GM12878 (cell line): ENCODE data around the gene ADAMTS17. TPM values are rescaled to one million over a fixed set of nuclear protein-coding genes. Genes with fewer than 3 reads are reported as not detected.

ENCODE experiments used
- ATAC-seq: fragments of 200-7000 bp; cut with Tn5 transposase; 3 replicates; pipeline ENCODE4 v1.9.1; 2020; ENCODE audit warnings: mild to moderate bottlenecking, moderate library complexity
- BruUV-seq: library from RNA; stranded (reverse); fragments of 400-500 nt; replicated peaks from 2 replicates; lab custom pipeline; 2021; lab: Mats Ljungman, UMichigan
- CTCF ChIA-PET: fragments of 300-600 bp; sonication (Branson Sonifier 250); formaldehyde crosslinking; extraction: SDS; loops from one replicate; lab custom pipeline; 2021; ENCODE audit warnings: inconsistent platforms; lab: Yijun Ruan, JAX
- POLR2A ChIA-PET: fragments of 350-600 bp; formaldehyde crosslinking; extraction: SDS; loops from one replicate; lab custom pipeline; 2021; ENCODE audit warnings: inconsistent platforms; lab: Charles Lee
- RAD21 ChIA-PET: fragments of 300-600 bp; sonication (Branson Sonifier 250); formaldehyde crosslinking; loops from one replicate; lab custom pipeline; 2023; ENCODE audit warnings: antibody characterized with exemption; ENCODE audit not compliant: unreplicated experiment; lab: Charles Lee
- SMC1A ChIA-PET: fragments of 300-600 bp; sonication (Branson Sonifier 250); formaldehyde crosslinking; loops from one replicate; lab custom pipeline; 2023; ENCODE audit not compliant: unreplicated experiment, uncharacterized antibody; lab: Charles Lee
- DNase-seq: peaks from one replicate; pipeline ENCODE4 v3.0.0-alpha.2; 2011; ENCODE audit warnings: low read depth, low spot score
- FAIRE-seq: peaks from 3 replicates; lab custom pipeline; 2011; peaks lifted over from hg19 to GRCh38; lab: Jason Lieb, UNC
- H2AFZ ChIP-seq: 2 replicates; pipeline ENCODE4 v1.6.0; 2011; ENCODE audit warnings: low read depth, low read length, control low read depth; ENCODE audit not compliant: control insufficient read depth
- H3K27ac ChIP-seq: 2 replicates; pipeline ENCODE4 v1.5.1; 2011; ENCODE audit warnings: control low read depth; ENCODE audit not compliant: control insufficient read depth, insufficient read depth
- H3K27me3 ChIP-seq, 2 experiments: replicated peaks in 1 of 2; 2 replicates each; pipeline versions ENCODE4 v1.6.0 to v1.6.1; 2011; ENCODE audit warnings: low read length in 1 of 2; ENCODE audit not compliant: control insufficient read depth in 2 of 2, insufficient read depth in 2 of 2
- H3K36me3 ChIP-seq, 2 experiments: 2 replicates each; pipeline ENCODE4 v1.5.1; 2011; ENCODE audit warnings: low read length in 1 of 2; ENCODE audit not compliant: control insufficient read depth in 2 of 2, insufficient read depth in 2 of 2
- H3K4me1 ChIP-seq: 2 replicates; pipeline ENCODE4 v1.6.1; 2011; ENCODE audit warnings: mild to moderate bottlenecking, low read length, moderate library complexity, mixed read lengths; ENCODE audit not compliant: control insufficient read depth, insufficient read depth
- H3K4me2 ChIP-seq: 2 replicates; pipeline ENCODE4 v1.6.0; 2011; ENCODE audit warnings: control low read depth; ENCODE audit not compliant: control insufficient read depth, insufficient read depth
- H3K4me3 ChIP-seq: fragments of 200-600 bp; sonication (generic); 2 replicates; pipeline ENCODE4 v1.5.1; 2016
- H3K79me2 ChIP-seq: 2 replicates; pipeline ENCODE4 v1.6.0; 2011; ENCODE audit warnings: low read length; ENCODE audit not compliant: control insufficient read depth, insufficient read depth
- H3K9ac ChIP-seq: 2 replicates; pipeline ENCODE4 v1.8.0; 2011; ENCODE audit warnings: low read length, control low read depth, mixed read lengths; ENCODE audit not compliant: control insufficient read depth, insufficient read depth
- H3K9me3 ChIP-seq: replicated peaks from 3 replicates; pipeline ENCODE4 v1.5.1; 2011; ENCODE audit warnings: mild to moderate bottlenecking, low read length; ENCODE audit not compliant: control insufficient read depth, insufficient read depth
- H4K20me1 ChIP-seq: 2 replicates; pipeline ENCODE4 v1.6.0; 2011; ENCODE audit not compliant: control insufficient read depth, insufficient read depth
- ATF7 ChIP-seq: fragments of 450-650 bp; IDR thresholded peaks from 2 replicates; pipeline ENCODE4 v1.6.1; 2016; ENCODE audit warnings: low read depth, mild to moderate bottlenecking
- BCLAF1 ChIP-seq: fragments of 450-650 bp; IDR thresholded peaks from 2 replicates; pipeline ENCODE4 v1.6.1; 2017; ENCODE audit warnings: antibody characterized with exemption, mild to moderate bottlenecking, moderate library complexity
- BMI1 ChIP-seq: fragments of 450-650 bp; IDR thresholded peaks from 2 replicates; pipeline ENCODE4 v1.6.1; 2016; ENCODE audit warnings: mild to moderate bottlenecking, moderate library complexity, borderline replicate concordance
- CHD2 ChIP-seq: IDR thresholded peaks from 2 replicates; pipeline ENCODE4 v1.6.1; 2011; ENCODE audit warnings: low read depth, low read length, improper control_type of control experiment, borderline replicate concordance
- CHD4 ChIP-seq: fragments of 200-600 bp; sonication (generic); IDR thresholded peaks from 2 replicates; pipeline ENCODE4 v1.6.1; 2016; ENCODE audit warnings: mild to moderate bottlenecking
- ETV6 ChIP-seq, 2 experiments: fragments of 450-650 bp in 1 of 2; IDR thresholded peaks in 1 of 2; conservative IDR thresholded peaks in 1 of 2; 2 replicates each; pipeline ENCODE4 v1.6.1; 2014; ENCODE audit warnings: antibody characterized with exemption in 1 of 2, borderline replicate concordance in 1 of 2, low read depth in 1 of 2, mild to moderate bottlenecking in 1 of 2, moderate library complexity in 1 of 2
- FOS ChIP-seq: IDR thresholded peaks from 3 replicates; pipeline ENCODE4 v1.6.1; 2011; ENCODE audit warnings: borderline replicate concordance; ENCODE audit not compliant: insufficient read length; ENCODE audit errors: extremely low read depth
- HDAC6 ChIP-seq: fragments of 200-600 bp; sonication (generic); IDR thresholded peaks from one replicate; pipeline ENCODE4 v1.8.0; 2017; ENCODE audit warnings: antibody characterized with exemption; ENCODE audit not compliant: unreplicated experiment
- KAT2A ChIP-seq: conservative IDR thresholded peaks from 2 replicates; pipeline ENCODE4 v1.6.1; 2011; ENCODE audit warnings: low read depth, low read length; ENCODE audit not compliant: control insufficient read depth
- KDM1A ChIP-seq: fragments of 200-600 bp; sonication (generic); IDR thresholded peaks from 2 replicates; pipeline ENCODE4 v1.6.1; 2016; ENCODE audit warnings: borderline replicate concordance
- MTA3 ChIP-seq: IDR thresholded peaks from 2 replicates; pipeline ENCODE4 v1.6.1; 2012; ENCODE audit warnings: low read length, inconsistent platforms, borderline replicate concordance
- NR2C1 ChIP-seq: fragments of 450-650 bp; IDR thresholded peaks from 2 replicates; pipeline ENCODE4 v1.6.1; 2017; ENCODE audit warnings: antibody characterized with exemption, mild to moderate bottlenecking, moderate library complexity
- POLR2AphosphoS5 ChIP-seq: IDR thresholded peaks from 2 replicates; pipeline ENCODE4 v1.6.1; 2011; ENCODE audit warnings: mild to moderate bottlenecking, low read length, inconsistent platforms
- RAD21 ChIP-seq: IDR thresholded peaks from 2 replicates; pipeline ENCODE4 v1.6.1; 2011; ENCODE audit warnings: mild to moderate bottlenecking, low read depth, low read length, moderate library complexity; ENCODE audit not compliant: insufficient read depth
- SREBF2 ChIP-seq: IDR thresholded peaks from 2 replicates; pipeline ENCODE4 v1.6.1; 2012; ENCODE audit warnings: mild to moderate bottlenecking, low read length
- ZBTB33 ChIP-seq: fragments of 450-650 bp; IDR thresholded peaks from 2 replicates; pipeline ENCODE4 v1.6.1; 2017; ENCODE audit warnings: mild to moderate bottlenecking
- WGBS: methylation state at CpG from one replicate; pipeline ENCODE4 v1.1.6; 2016; ENCODE audit warnings: low lambda C conversion rate; ENCODE audit not compliant: insufficient replicate concordance, insufficient coverage; ENCODE audit errors: missing lambda C conversion rate; 5-methylcytosine and 5-hydroxymethylcytosine counted together
- in situ Hi-C: fragments of 300-500 bp; cut with MboI; formaldehyde crosslinking; loops from 9 replicates; pipeline ENCODE4 v1.14.3; 2018; ENCODE audit warnings: mixed read lengths
- intact Hi-C: fragments of 100-400 bp; cut with micrococcal nuclease; formaldehyde crosslinking; loops from one replicate; pipeline ENCODE4 v1.14.2; 2022; ENCODE audit not compliant: unreplicated experiment
- polyA plus RNA-seq, 11 experiments: library from polyadenylated mRNA; depleted of rRNA in 4 of 11; unstranded in 6 of 11; stranded (reverse) in 5 of 11; fragments of >200 nt; fragmentation: Nextera tagmentation in 4 of 11; fragmentation: Illumina TruSeq in 1 of 11; extraction: Ambion mirVana in 4 of 11; extraction: Trizol in 1 of 11; gene quantifications; 1 replicate in 1 of 11; 2 replicates in 10 of 11; pipeline versions ENCODE4 v1.2.1 to v1.2.3, GENCODE V29; 2011 to 2016; ENCODE audit warnings: inconsistent platforms in 2 of 11, missing spikeins in 2 of 11, low read depth in 1 of 11
- total RNA-seq, 4 experiments: library from RNA; depleted of rRNA in 3 of 4; stranded (reverse); fragments of >200 nt in 3 of 4; fragmentation: Illumina TruSeq in 1 of 4; extraction: Trizol in 1 of 4; gene quantifications; 2 replicates each; pipeline versions ENCODE4 v1.2.1 to v1.2.3, GENCODE V29; 2013 to 2021
- TF ChIP-seq, protein P1 (sequence below): fragments of 450-650 bp; IDR thresholded peaks from 2 replicates; pipeline ENCODE4 v1.6.1; 2017; ENCODE audit warnings: mild to moderate bottlenecking, low read depth, inconsistent platforms; ENCODE audit not compliant: poor library complexity, severe bottlenecking

Gene ADAMTS17
- total and polyA plus RNA-seq, 10 of the 15 experiments (the other 5 are each of a cell fraction or from before 2014, with no cell fraction given), result 0.04 to 0.50 (median 0.10) TPM; not detected in 4

- no peak for TF ChIP-seq RAD21
- no peak for TF ChIP-seq MTA3
- no peak for TF ChIP-seq CHD2
- TF ChIP-seq BCLAF1, result no peak
- no peak for TF ChIP-seq POLR2AphosphoS5
- TF ChIP-seq KAT2A, result no peak
- no peak for TF ChIP-seq HDAC6
- TF ChIP-seq, all 136 proteins: peak for 0
Measured at GRCh38 chr15:100017140-100017539, 324.6 kb downstream of the ADAMTS17 start (continued).

DNA sequence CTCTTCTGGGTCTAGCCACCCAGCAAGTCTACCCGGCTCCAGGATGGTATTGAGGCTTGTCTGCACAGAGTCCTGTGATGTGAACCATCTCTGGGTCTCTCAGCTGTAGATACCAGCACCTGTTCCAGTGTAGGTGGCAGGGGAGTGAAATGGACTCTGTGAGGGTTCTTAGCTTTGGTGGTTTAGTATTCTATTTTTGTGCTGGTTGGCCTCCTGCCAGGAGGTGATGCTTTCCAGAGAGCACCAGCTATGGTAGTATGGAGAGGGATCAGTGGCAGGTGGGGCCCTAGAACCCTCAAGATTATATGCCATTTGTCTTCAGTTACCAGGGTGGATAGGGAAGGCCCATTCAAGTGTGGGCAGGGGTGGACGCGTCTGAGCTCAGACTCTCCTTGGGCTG lies 325.1 kb downstream of the ADAMTS17 start:
- no peak overlapping the region for H2AFZ ChIP-seq
- no peak for TF ChIP-seq FOS
- TF ChIP-seq NR2C1, result no peak
- no peak for TF ChIP-seq CHD4
- no peak for TF ChIP-seq ETV6 (conservative IDR thresholded peaks at IDR 0.05 in 1 of 2, IDR thresholded peaks at IDR 0.05 in 1 of 2; ENCODE audit: borderline replicate concordance in 1 of 2, low read depth in 1 of 2)
- TF ChIP-seq, protein P1, sequence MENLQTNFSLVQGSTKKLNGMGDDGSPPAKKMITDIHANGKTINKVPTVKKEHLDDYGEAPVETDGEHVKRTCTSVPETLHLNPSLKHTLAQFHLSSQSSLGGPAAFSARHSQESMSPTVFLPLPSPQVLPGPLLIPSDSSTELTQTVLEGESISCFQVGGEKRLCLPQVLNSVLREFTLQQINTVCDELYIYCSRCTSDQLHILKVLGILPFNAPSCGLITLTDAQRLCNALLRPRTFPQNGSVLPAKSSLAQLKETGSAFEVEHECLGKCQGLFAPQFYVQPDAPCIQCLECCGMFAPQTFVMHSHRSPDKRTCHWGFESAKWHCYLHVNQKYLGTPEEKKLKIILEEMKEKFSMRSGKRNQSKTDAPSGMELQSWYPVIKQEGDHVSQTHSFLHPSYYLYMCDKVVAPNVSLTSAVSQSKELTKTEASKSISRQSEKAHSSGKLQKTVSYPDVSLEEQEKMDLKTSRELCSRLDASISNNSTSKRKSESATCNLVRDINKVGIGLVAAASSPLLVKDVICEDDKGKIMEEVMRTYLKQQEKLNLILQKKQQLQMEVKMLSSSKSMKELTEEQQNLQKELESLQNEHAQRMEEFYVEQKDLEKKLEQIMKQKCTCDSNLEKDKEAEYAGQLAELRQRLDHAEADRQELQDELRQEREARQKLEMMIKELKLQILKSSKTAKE, result no peak
- TF ChIP-seq ATF7, result no peak
- no peak for TF ChIP-seq BMI1
- TF ChIP-seq KDM1A, result no peak
- no peak for TF ChIP-seq ZBTB33
- TF ChIP-seq SREBF2, result no peak
- no TSS peak for BruUV-seq

More for the DNA sequence above, 325.1 kb downstream of the ADAMTS17 start:
- FAIRE-seq, result no peak
- ChIA-PET RAD21 (no interaction called here), POLR2A (no interaction called here), CTCF (no interaction called here), SMC1A (no interaction called here)
- H3K4me2 ChIP-seq, result no peak overlapping the region
- intact Hi-C loops (no loop called here), in situ Hi-C loops (no loop called here)
- H3K79me2 ChIP-seq, result no peaks in the 10 kb centered on the region
- ATAC-seq, result no peak
- H3K9ac ChIP-seq, result no peak overlapping the region
- DNase-seq, result no peak
- H3K9me3 ChIP-seq, result peaks cover 2% of the 10 kb centered on the region; the same call in 2 of the 3 replicates
- no peaks in the 10 kb centered on the region for H3K36me3 ChIP-seq
- no peaks in the 10 kb centered on the region for H3K27me3 ChIP-seq
- no peaks in the 10 kb centered on the region; the same call in 1 of the 2 replicates for H3K4me1 ChIP-seq
- 65% methylated on average over 3 of the region's 3 CpGs for WGBS
- no peak overlapping the region for H3K27ac ChIP-seq
- no peak overlapping the region for H3K4me3 ChIP-seq
- H4K20me1 ChIP-seq, result no peaks in the 10 kb centered on the region
